ENCODE results near the gene MXD3.
"Not testable (repeated sequence)": the region's sequence is repeated elsewhere in the genome, so short reads cannot be mapped to it uniquely, and the experiment has no call there.

Gene MXD3, protein sequence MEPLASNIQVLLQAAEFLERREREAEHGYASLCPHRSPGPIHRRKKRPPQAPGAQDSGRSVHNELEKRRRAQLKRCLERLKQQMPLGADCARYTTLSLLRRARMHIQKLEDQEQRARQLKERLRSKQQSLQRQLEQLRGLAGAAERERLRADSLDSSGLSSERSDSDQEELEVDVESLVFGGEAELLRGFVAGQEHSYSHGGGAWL

DNA sequence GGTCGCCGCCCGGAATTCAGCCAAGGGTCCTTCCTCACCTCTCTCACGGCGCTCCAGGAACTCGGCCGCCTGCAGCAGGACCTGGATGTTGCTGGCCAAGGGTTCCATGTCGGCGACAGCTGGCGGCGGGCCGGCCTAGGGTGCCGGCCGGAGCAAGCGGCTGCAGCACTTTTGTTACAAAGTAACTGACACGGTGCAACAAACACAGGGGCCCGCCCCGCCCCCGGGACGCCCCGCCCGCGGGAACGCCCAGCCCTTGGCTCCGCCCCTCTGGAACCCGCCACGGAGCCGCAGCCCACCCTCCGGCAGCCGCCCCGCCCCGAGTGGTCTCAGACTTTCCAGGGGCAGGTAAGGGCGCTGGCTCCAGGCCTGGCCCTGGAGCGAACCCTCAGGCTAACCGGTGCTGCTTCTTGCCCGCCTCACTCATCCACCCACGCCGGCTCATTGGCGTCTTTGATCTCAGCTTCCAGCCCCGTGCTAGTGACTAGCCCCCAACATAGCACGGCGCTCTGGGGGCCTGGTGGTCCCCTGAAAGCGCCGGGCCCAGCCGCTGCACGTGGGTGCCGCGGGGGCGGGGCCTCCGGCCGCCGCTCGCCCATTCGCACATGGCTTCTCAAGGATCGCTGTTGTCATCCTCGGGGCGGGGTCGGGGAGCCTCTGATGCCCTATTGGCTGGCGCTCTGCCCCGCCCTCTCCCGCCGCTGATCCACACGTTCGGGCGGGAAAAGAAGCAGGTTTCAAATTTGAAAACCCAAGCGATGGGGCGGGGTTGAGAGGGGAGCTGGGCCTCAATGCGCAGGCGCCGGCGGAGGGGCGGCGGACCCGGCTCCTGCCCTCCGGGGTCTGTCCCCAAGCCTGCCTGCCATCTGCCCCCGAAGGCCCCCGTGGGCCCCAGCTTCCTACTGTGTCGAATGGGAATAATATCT lies at the start of gene MXD3:
Gene MXD3 (minus strand): TSS at position 176 of the 926 bp plus-strand sequence. CDS start 68 bp downstream, at position 108.
- peak; percentile 98 for DNase-seq

- DNase-seq, result not testable (repeated sequence)
These were observed 49.0 kb upstream of the MXD3 start for GRCh38 chr5:177360740-177361139.

GRCh38 chr5:177359860-177360259 lies 48.2 kb upstream of the MXD3 start:
- no peak for DNase-seq

DNA sequence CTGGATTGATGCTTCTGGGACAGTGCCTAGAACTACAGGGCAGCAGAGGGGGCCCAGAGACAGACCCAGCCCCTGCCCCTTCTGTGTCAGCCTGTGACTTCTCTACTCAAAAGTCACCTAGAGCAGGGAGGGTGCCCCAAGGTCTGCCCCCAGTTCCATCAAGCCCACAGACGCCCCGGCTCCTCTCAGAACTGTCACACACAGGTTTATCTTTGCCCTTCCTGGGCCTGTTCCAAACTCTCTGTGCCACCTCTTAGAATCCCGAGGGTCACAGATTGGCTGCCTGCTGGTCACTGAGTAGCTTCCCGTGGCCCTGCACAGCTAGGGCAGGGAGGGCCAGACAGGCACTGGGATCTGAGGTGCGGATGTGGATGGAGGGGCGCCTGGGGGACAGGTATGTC lies 47.8 kb upstream of the MXD3 start:
- DNase-seq, result no peak

GRCh38 chr5:177358370-177358819 lies 46.7 kb upstream of the MXD3 start:
- peak; percentile 26 for DNase-seq

- peak; percentile 82 for DNase-seq
These were observed 46.0 kb upstream of the MXD3 start, which contains the start of gene RGS14 for GRCh38 chr5:177357459-177358351. RGS14 (plus strand) TSS chr5:177357924; CDS start chr5:177358025, 101 bp downstream.

DNA sequence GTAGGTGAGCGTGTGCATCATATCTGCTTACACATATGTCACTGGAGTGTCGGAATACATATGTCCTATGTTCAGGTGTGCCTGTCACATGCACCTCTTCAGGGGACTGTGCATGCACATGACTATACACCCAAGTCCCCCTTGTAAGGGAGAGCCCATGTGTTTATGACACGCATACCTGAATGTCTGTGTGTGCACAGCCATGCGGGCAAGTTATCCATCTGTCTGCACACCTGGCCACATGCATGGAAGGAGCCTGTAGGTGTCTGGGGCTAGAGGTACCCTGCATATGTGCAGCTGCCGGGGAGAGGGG lies 45.4 kb upstream of the MXD3 start:
- DNase-seq, result no peak

DNA sequence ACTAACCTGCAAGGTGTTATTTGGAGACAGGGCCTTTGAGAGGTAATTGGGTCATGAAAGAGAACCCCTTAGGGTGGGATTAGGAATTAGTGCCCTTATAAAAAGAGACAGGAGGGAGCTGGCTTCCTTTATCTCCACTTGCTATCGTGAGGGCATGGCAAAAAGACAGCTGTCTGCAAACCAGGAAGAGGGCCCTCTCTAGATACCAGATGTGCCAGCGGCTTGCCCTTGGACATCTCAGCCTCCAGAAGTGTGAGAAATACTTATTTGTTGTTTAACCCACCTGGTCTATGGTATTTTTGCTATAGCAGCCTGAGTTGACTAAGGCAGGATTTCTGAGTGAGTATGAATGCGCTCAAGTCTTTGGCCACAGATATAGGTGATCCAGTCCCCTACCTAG lies 45.0 kb upstream of the MXD3 start:
- DNase-seq, result no peak

GRCh38 chr5:177355868-177356168 lies 44.1 kb upstream of the MXD3 start:
- DNase-seq, result no peak

DNA sequence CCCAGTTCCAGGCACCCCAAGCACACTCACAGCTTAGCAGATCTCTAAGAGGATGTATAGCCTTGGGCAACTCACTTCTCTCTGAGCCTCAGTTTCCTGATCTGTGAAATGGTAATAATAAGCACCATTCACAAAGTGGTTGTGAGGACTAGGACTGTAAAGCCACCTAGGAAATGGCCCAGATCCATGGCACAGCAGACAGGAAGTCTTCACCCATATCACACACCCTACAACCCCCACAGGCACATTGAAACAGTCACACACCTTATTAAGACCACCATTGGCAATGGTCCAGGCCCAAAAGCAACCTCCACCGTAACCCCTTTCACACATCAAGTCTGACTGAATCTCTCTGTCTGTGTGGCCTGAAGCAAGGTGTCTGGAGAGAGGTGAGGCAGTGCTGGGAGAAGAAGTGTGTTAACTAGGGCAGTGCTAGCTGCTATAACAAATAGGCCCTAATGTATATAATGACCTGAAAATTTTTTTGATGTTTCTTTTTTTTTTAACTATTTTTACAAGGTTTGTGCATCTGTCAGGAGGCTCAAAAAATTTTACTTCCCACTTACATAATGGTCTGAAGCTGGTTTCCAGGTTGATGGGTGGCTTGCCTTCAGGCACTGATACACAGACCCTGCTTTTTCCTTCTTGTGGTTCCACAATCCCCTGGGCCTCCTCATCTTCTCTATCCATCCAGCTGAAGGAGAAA lies 43.6 kb upstream of the MXD3 start:
- no peak for DNase-seq

DNA sequence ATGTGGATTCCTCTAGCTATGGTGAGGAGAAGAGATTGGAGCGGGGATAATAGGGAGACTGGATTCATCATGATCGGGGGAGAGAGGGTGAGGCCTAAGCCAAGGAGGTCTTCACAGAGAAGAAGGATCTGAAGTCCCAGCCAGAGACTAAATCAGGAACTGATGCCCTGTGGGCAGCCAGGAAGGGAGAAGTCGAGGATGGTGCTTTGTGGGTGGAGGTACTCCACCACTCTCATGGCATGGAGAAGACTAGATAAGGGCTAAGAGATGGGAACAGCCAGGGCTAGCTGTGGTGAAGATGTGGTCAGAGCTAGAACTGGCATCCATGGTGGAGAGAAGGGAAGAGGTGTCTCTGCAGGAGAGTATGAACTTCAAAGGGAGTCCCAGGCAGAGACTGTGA lies 43.0 kb upstream of the MXD3 start:
- no peak for DNase-seq

GRCh38 chr5:177354256-177354655 lies 42.6 kb upstream of the MXD3 start:
- no peak for DNase-seq

- no peak for DNase-seq
These were observed 41.4 kb upstream of the MXD3 start for GRCh38 chr5:177353093-177353492.

- peak; percentile 91 for DNase-seq
These were observed 40.0 kb upstream of the MXD3 start, which contains the start of gene LMAN2 for GRCh38 chr5:177351392-177352329. LMAN2 (minus strand) TSS chr5:177351668; CDS start chr5:177351647, 21 bp downstream.

DNA sequence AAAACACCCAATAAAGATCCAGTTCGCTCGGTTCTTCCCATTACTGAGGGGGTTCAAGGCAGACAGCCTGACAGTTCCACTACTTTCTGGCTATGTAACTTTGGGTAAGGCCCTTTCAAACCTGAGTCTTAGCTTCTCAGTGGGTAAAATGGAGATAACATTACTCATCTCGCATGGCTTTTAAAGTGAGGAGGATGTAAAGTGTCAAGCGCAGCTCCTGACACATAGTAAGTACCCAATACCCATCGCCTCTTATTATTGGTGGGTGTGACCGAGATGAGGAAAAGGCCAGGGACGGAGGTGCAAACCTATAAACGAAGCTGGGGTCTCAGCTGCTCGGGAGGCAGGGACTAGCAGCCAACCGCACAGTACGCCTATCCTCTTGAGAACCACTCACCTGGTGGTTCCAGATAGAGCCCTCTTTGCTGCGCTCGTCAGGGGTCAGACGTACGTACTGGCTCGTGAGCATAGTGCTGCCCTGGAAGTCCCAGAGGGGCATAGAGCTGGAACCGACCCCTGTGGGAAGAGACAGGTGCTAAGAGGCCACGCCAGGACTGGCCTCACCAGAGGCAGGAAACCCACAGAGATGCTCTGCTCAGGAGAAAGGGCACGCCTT lies 39.2 kb upstream of the MXD3 start:
- DNase-seq, result no peak

GRCh38 chr5:177349762-177350161 lies 38.1 kb upstream of the MXD3 start:
- no peak for DNase-seq

- no peak for DNase-seq
These were observed 37.6 kb upstream of the MXD3 start for GRCh38 chr5:177349362-177349647.

DNA sequence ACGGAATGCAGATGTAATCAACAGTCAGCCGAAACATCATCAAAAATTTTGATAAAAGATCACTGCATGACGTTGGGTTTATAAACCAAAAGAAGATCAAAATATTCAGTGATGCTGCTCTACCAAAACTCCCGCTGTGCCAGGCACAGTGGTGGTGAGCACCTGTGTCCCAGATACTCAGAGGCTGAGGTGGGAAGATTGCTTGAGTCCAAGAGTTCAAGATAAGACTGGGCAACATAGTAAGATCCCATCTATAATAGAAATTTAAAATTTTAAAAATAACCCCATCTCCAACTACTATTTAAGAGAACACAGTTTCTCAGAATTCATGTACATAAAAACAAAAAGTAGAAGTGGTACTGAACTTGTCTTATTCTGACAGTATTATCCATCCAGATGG lies 36.0 kb upstream of the MXD3 start:
- DNase-seq, result no peak

DNA sequence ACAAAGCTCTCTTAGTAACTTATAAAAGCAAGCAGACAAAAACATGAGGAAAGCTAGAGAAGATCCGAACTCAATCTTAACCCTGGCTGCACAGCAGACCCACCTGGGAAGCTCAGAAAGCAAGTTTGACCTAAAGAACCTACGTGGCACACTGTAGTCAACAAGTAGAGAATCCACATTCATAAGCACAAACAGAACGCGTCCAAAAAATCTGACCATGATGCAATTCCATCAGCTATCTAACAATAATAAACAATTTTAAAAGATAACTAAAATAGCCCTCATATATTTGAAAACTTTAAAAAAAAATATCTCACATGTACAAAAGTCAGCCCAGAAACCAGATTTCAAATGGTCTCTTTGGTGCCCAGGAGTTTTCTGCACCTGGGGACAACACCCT lies 35.1 kb upstream of the MXD3 start:
- DNase-seq, result no peak

GRCh38 chr5:177344891-177345290 lies 33.2 kb upstream of the MXD3 start:
- DNase-seq, result no peak

GRCh38 chr5:177343777-177344176 lies 32.1 kb upstream of the MXD3 start:
- DNase-seq, result no peak

Data from CD4-positive, alpha-beta T cell treated with Interleukin-17A for 4 hours (primary cell).